B cell (primary cell): ENCODE data around the gene MAN1A1. TPM values are rescaled to one million over a fixed set of nuclear protein-coding genes. Genes with fewer than 3 reads are reported as not detected.

Source experiments
- ATAC-seq: fragments of 200-7000 bp; cut with Tn5 transposase; one replicate; pipeline ENCODE4 v1.10.0; 2021; ENCODE audit warnings: low read depth, mild to moderate bottlenecking, moderate number of reproducible peaks, moderate library complexity
- CTCF ChIA-PET: fragments of 350-600 bp; sonication (Branson Sonifier 250); formaldehyde crosslinking; loops from one replicate; lab custom pipeline; 2021; ENCODE audit warnings: antibody characterized with exemption, inconsistent platforms; lab: Charles Lee
- POLR2A ChIA-PET: fragments of 350-600 bp; sonication (Branson Sonifier 250); formaldehyde crosslinking; loops from one replicate; lab custom pipeline; 2021; ENCODE audit warnings: antibody characterized with exemption; lab: Charles Lee
- DNase-seq: peaks from one replicate; pipeline ENCODE4 v3.0.0; 2013
- H2AFZ ChIP-seq: 2 replicates; pipeline ENCODE4 v1.6.1; 2012; ENCODE audit warnings: mild to moderate bottlenecking, low read depth, low read length; ENCODE audit not compliant: insufficient read depth, poor library complexity, severe bottlenecking
- H3K27ac ChIP-seq, 2 donors: 1 replicate in 1 of 2; 2 replicates in 1 of 2; pipeline ENCODE4 v1.5.1; 2012 to 2013; ENCODE audit warnings: low read length in 2 of 2, mild to moderate bottlenecking in 2 of 2, moderate library complexity in 1 of 2
- H3K27me3 ChIP-seq, 4 experiments: fragments of 200-600 bp in 1 of 4; sonication (generic) in 1 of 4; replicated peaks in 1 of 4; 1 replicate in 2 of 4; 2 replicates in 2 of 4; pipeline versions ENCODE4 v1.6.1 to v1.7.0; 2013 to 2016; ENCODE audit warnings: low read length in 3 of 4, mild to moderate bottlenecking in 2 of 4, mixed read lengths in 1 of 4, moderate library complexity in 1 of 4; ENCODE audit not compliant: insufficient read depth in 4 of 4, control insufficient read depth in 3 of 4; ENCODE audit errors: control extremely low read depth in 1 of 4
- H3K36me3 ChIP-seq, 2 experiments: replicated peaks in 1 of 2; 1 replicate in 1 of 2; 2 replicates in 1 of 2; pipeline versions ENCODE4 v1.6.1 to v1.7.1; 2013; ENCODE audit warnings: low read length in 1 of 2; ENCODE audit not compliant: insufficient read depth in 2 of 2, control insufficient read depth in 1 of 2; ENCODE audit errors: control extremely low read depth in 1 of 2, extremely low read depth in 1 of 2
- H3K4me1 ChIP-seq, 2 donors: fragments of 200-600 bp in 1 of 2; sonication (generic) in 1 of 2; 1 replicate in 1 of 2; 2 replicates in 1 of 2; pipeline versions ENCODE4 v1.5.1 to v1.6.1; 2013 to 2017; ENCODE audit warnings: low read length in 2 of 2; ENCODE audit not compliant: control insufficient read depth in 2 of 2, insufficient read depth in 2 of 2
- H3K4me2 ChIP-seq: replicated peaks from 2 replicates; pipeline ENCODE3; 2012; ENCODE audit warnings: mild to moderate bottlenecking, low read depth, low read length; ENCODE audit not compliant: poor library complexity, severe bottlenecking
- H3K4me3 ChIP-seq, 5 experiments: fragments of 200-600 bp in 1 of 5; sonication (generic) in 1 of 5; 1 replicate in 3 of 5; 2 replicates in 2 of 5; pipeline versions ENCODE4 v1.5.1 to v1.7.0; 2011 to 2016; ENCODE audit warnings: low read length in 4 of 5, mild to moderate bottlenecking in 4 of 5, low read depth in 2 of 5, control low read depth in 1 of 5, moderate library complexity in 1 of 5; ENCODE audit not compliant: insufficient read depth in 1 of 5; ENCODE audit errors: control extremely low read depth in 1 of 5, extremely low read depth in 1 of 5
- H3K79me2 ChIP-seq: fragments of 200-600 bp; sonication (generic); one replicate; pipeline ENCODE4 v1.6.0; 2016; ENCODE audit warnings: low read length; ENCODE audit not compliant: control insufficient read depth, insufficient read depth
- H3K9ac ChIP-seq: fragments of 200-600 bp; sonication (generic); 2 replicates; pipeline ENCODE4 v1.6.1; 2017; ENCODE audit warnings: mild to moderate bottlenecking, low read length, moderate library complexity
- H3K9me3 ChIP-seq, 3 donors: one replicate each; pipeline versions ENCODE4 v1.6.1 to v1.7.1; 2013; ENCODE audit warnings: low read length in 2 of 3; ENCODE audit not compliant: control insufficient read depth in 2 of 3, insufficient read depth in 1 of 3; ENCODE audit errors: control extremely low read depth in 1 of 3
- H4K20me1 ChIP-seq: 2 replicates; pipeline ENCODE4 v1.6.0; 2012; ENCODE audit warnings: mild to moderate bottlenecking, low read length; ENCODE audit not compliant: insufficient read depth, control insufficient read depth, poor library complexity, severe bottlenecking
- H3K27ac Mint-ChIP-seq: one replicate; pipeline ENCODE4 v1.8.0; 2021; ENCODE audit warnings: mixed read lengths
- H3K27me3 Mint-ChIP-seq: one replicate; pipeline ENCODE4 v1.8.0; 2021; ENCODE audit warnings: mixed read lengths
- H3K4me1 Mint-ChIP-seq: one replicate; pipeline ENCODE4 v1.8.0; 2021; ENCODE audit warnings: mixed read lengths
- H3K4me3 Mint-ChIP-seq: one replicate; pipeline ENCODE4 v1.8.0; 2021; ENCODE audit warnings: mixed read lengths
- H3K9me3 Mint-ChIP-seq: one replicate; pipeline ENCODE4 v1.8.0; 2022; ENCODE audit warnings: mixed read lengths; ENCODE audit not compliant: insufficient read depth
- CTCF ChIP-seq: fragments of 200-600 bp; IDR thresholded peaks from one replicate; pipeline ENCODE4 v1.8.0; 2022; ENCODE audit warnings: antibody characterized with exemption, mild to moderate bottlenecking
- EZH2 ChIP-seq: IDR thresholded peaks from 2 replicates; pipeline ENCODE4 v1.6.1; 2012; ENCODE audit warnings: borderline replicate concordance, low read depth, mild to moderate bottlenecking, moderate library complexity, low read length; ENCODE audit not compliant: insufficient read depth, poor library complexity, severe bottlenecking
- WGBS: methylation state at CpG from one replicate; pipeline ENCODE4 v1.1.5; 2013; ENCODE audit warnings: missing lambda C conversion rate; ENCODE audit not compliant: insufficient coverage; 5-methylcytosine and 5-hydroxymethylcytosine counted together
- intact Hi-C: fragments of 100-400 bp; cut with micrococcal nuclease; formaldehyde crosslinking; loops from one replicate; pipeline ENCODE4 v1.10.0; 2022
- polyA plus RNA-seq: library from polyadenylated mRNA; depleted of rRNA; stranded (reverse); fragments of >200 nt; gene quantifications from 2 replicates; pipeline ENCODE4 v1.2.3, GENCODE V29; 2012
- total RNA-seq, 2 donors: library from RNA; stranded (reverse); fragments of 120-200 nt in 1 of 2; gene quantifications; 1 replicate in 1 of 2; 2 replicates in 1 of 2; pipeline versions ENCODE4 v1.2.3 to v1.2.4, GENCODE V29; 2013 to 2022

The MAN1A1 gene
- total and polyA plus RNA-seq, 2 donors (not counting 1 experiment from before 2014, with no cell fraction given), result 5.1 to 31.7 TPM

- Histone ChIP-seq H3K36me3 (peaks cover 0 to 3% of the 10 kb centered on the region in 2 experiments), H3K79me2 (peaks cover 5% of the 10 kb centered on the region), H2AFZ (no peak overlapping the region), H3K4me1 (no peaks in the 10 kb centered on the region), H3K9ac (no peak overlapping the region), H3K27ac (no peak overlapping the region), H3K4me3 (no peak overlapping the region), H4K20me1 (no peaks in the 10 kb centered on the region), H3K27me3 (no peaks in the 10 kb centered on the region), H3K4me2 (no peak overlapping the region), H3K9me3 (peaks cover 8 to 9% (median 9%) of the 10 kb centered on the region in 3 donors)
- Mint-ChIP-seq H3K4me1 (peaks cover 9% of the 10 kb centered on the region), H3K27me3 (no peaks in the 10 kb centered on the region), H3K9me3 (peaks cover 6% of the 10 kb centered on the region), H3K4me3 (no peak overlapping the region), H3K27ac (no peak overlapping the region)
- ATAC-seq, result no peak
- DNase-seq, result no peak
- intact Hi-C loops, result no loop called here
- WGBS, result 96% methylated on average over 6 of the region's 8 CpGs
- TF ChIP-seq CTCF, result no peak
- TF ChIP-seq EZH2, result no peak
- ChIA-PET CTCF (no interaction called here), POLR2A (no interaction called here)
These were observed 80.1 kb downstream of the MAN1A1 start for GRCh38 chr6:119269266-119270103.
